ENCODE results near the gene TIMM8A. TPM values are rescaled to one million over a fixed set of nuclear protein-coding genes. Genes with fewer than 3 reads are reported as not detected.

Gene TIMM8A
- total RNA-seq = 10 to 100 TPM; 11.7 to 23.2 (median 13.5) TPM
- polyA plus RNA-seq = 10 to 100 TPM; 11.0 to 35.3 (median 13.8) TPM
- long read RNA-seq, donor 1, partial matches to known transcripts = 0 of 2 reads
- long read RNA-seq, donor 1, other reads (novel, unspliced or antisense) = 0 of 2 reads
- long read RNA-seq, donor 2, partial matches to known transcripts = 0 of 5 reads
- long read RNA-seq, donor 2, other reads (novel, unspliced or antisense) = 0 of 5 reads

GRCh38 chrX:101348452-101349192, at the start of gene TIMM8A:
TSS of gene TIMM8A (minus strand) at chrX:101348742. CDS start at chrX:101348664, 78 bp downstream.
- ATAC-seq (peak; percentile 94 to 98 (median 97)), DNase-seq (peak; percentile 80 to 90)
- peak within 1 kb of the TSS; percentile 88 for H3K27ac ChIP-seq
- peaks cover 0 to 10% of the 10 kb centered on the region in 2 donors for H3K36me3 ChIP-seq (ENCODE audit: insufficient read depth in 1 of 2, low read depth in 1 of 2)
- no peaks in the 10 kb centered on the region for H3K4me1 ChIP-seq
- peak within 1 kb of the TSS; percentile 83 for H3K4me3 ChIP-seq
- 0 to 25% (median 0%) methylated on average over 17 to 55 of the region's 55 CpGs for WGBS, 3 donors
- no peak for TF ChIP-seq CTCF (IDR thresholded peaks at IDR 0.05)
- intact Hi-C loops (cut with DNase I) = no loop called here
- H3K9me3 ChIP-seq = no peaks in the 10 kb centered on the region
- H3K27me3 ChIP-seq (ENCODE audit: insufficient read depth in 3 of 3, low read length in 2 of 3) = no peaks in the 10 kb centered on the region

- 52 to 65% (median 65%) methylated on average over 4 of the region's 4 CpGs for WGBS, 3 donors
- DNase-seq = no peak
- Histone ChIP-seq H3K27ac (no peak overlapping the region), H3K36me3 (ENCODE audit: insufficient read depth in 1 of 2, low read depth in 1 of 2) (peaks cover 0 to 72% of the 10 kb centered on the region in 2 donors), H3K4me1 (no peaks in the 10 kb centered on the region), H3K9me3 (no peaks in the 10 kb centered on the region), H3K27me3 (ENCODE audit: insufficient read depth in 3 of 3, low read length in 2 of 3) (peaks cover 0 to 11% (median 0%) of the 10 kb centered on the region in 3 donors), H3K4me3 (no peak overlapping the region)
- intact Hi-C loops (cut with DNase I) = no loop called here
- no peak for ATAC-seq
- TF ChIP-seq CTCF (IDR thresholded peaks at IDR 0.05) = no peak
These were observed 49.2 kb upstream of the TIMM8A start for GRCh38 chrX:101397779-101398178.

- Histone ChIP-seq H3K27ac (no peak overlapping the region), H3K27me3 (ENCODE audit: insufficient read depth in 3 of 3, low read length in 2 of 3) (peaks cover 0 to 11% (median 0%) of the 10 kb centered on the region in 3 donors), H3K9me3 (no peaks in the 10 kb centered on the region), H3K4me3 (no peak overlapping the region), H3K4me1 (peaks cover 6% of the 10 kb centered on the region), H3K36me3 (ENCODE audit: insufficient read depth in 1 of 2, low read depth in 1 of 2) (peaks cover 0 to 70% of the 10 kb centered on the region in 2 donors)
- WGBS, 3 donors = 89 to 93% (median 92%) methylated on average over 1 of the region's 1 CpG
- intact Hi-C loops (cut with DNase I) = no loop called here
- no peak for ATAC-seq
- DNase-seq = no peak
- TF ChIP-seq CTCF (IDR thresholded peaks at IDR 0.05) = no peak
These were observed 47.2 kb upstream of the TIMM8A start for GRCh38 chrX:101395789-101396188.

GRCh38 chrX:101394372-101394771, 45.8 kb upstream of the TIMM8A start:
- Histone ChIP-seq H3K9me3 (no peaks in the 10 kb centered on the region), H3K4me3 (no peak overlapping the region), H3K4me1 (peaks cover 6% of the 10 kb centered on the region), H3K27ac (no peak overlapping the region), H3K36me3 (ENCODE audit: insufficient read depth in 1 of 2, low read depth in 1 of 2) (peaks cover 0 to 60% of the 10 kb centered on the region in 2 donors), H3K27me3 (ENCODE audit: insufficient read depth in 3 of 3, low read length in 2 of 3) (peaks cover 0 to 5% (median 0%) of the 10 kb centered on the region in 3 donors)
- no peak for TF ChIP-seq CTCF (IDR thresholded peaks at IDR 0.05)
- DNase-seq = no peak
- no peak for ATAC-seq
- intact Hi-C loops (cut with DNase I) = no loop called here
